NCI-H2196 treated with DMSO at 0.1 percent for 48 hours (cell line): ENCODE data around the gene LDLRAD4.

Experiments
- DNase-seq: peaks from one replicate; lab custom pipeline; 2025; ENCODE audit not compliant: unreplicated experiment; lab: John Stamatoyannopoulos, UW

The LDLRAD4 gene

GRCh38 chr18:13227910-13228309 is 9.3 kb downstream of the LDLRAD4 start:
- no peak for DNase-seq

GRCh38 chr18:13229001-13229671 is 10.6 kb downstream of the LDLRAD4 start:
- no peak for DNase-seq

GRCh38 chr18:13231151-13231550 is 12.6 kb downstream of the LDLRAD4 start:
- no peak for DNase-seq

DNA sequence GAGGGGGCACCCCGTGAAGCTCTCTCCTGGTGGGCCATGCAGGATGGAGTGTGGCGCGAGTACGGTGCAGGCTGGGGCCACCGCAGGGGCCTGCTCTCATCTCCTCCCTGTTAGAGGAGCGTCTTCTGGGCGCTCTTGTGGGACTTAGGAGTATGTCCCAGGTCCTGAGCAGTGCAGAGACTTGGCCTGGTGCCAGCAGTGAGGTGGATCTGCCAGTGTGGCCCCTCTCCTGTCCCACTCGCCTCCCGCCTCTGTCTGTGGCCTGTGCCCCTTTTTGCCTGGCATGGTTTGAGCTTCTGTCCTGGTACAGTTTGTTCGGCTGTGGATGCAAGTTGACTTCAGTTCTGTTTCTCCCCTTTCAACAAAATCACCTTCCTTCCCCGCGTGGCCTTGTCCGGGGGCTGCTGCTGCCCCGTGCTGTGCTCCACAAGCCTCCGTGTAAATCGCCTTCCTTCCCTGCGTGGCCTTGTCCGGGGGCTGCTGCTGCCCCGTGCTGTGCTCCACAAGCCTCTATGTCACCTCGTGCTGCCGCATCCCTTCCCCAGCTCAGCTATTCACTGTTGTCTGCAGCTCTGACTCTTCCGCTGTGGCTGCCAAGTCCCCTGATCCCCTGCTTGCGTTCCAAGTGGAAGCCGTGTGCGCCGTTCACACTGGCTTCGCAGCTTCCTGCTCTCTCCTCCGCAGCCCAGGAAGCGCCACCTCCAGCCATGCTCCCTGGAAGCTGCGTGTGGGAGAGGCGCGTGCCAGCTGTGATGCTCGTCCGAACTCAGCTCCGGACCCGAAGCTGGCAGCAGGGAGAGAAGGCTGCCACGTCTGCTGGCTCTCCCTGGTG is 13.7 kb downstream of the LDLRAD4 start:
- DNase-seq = no peak

DNA sequence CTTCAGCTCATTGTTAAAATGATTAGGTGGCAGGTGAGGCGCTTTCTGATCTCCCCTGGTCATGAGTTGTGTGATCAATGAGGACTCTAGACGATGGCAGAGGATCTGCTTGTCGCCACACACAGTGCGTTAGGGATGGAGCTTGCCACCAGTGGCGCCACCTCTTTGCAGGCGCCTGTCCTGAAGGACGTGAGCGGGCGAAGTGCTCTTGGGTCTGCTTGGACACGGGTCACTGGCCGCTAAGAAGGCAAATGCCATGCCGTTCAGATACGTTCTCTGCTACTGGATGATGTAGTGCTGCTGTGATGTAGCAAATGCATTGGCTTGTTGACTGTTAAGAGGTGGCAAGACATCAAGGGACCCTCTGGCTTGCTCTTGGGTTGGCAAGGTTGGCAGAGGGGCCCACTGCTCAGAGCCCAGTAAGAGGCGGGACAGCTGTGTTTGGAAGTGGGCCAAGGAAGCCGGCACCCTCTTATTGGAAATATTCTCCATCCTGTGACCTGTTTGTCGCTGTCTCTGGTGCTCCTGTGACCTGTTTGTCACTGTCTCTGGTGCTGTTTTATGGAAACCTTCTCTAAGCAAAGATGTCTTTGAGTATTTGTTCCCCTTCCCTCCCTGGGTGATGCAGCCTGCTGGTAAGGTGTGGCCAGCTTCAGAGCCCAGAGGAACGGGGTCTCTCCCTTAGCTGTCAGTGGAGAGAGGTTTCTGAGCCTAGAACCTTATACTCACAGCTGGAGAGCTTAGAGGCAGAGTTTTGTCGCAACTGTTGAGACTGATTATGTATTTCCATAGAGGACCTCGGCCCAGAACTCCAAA is 14.6 kb downstream of the LDLRAD4 start:
- DNase-seq = no peak

- DNase-seq = no peak
These were observed 15.5 kb downstream of the LDLRAD4 start for GRCh38 chr18:13233787-13234783.

DNA sequence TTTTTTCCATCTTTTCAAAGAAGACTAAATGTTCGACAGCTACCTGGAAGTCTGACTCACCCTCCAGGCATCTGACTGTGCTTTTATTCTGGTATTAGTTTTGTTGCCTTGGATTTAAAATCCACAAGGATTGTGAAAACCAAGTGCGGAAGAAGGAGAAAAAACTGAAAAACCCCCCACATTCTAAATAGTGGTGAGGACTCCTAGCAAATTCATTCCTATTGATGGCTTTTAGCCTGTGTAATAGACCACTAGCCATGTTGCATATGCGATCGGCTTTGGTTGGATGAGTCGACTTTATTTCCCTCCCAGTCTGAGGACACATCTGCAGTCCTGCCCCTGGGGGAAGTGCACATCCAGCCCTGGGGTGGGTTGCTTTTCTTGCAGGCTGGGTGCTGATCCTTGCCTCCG is 16.9 kb downstream of the LDLRAD4 start:
- no peak for DNase-seq

DNA sequence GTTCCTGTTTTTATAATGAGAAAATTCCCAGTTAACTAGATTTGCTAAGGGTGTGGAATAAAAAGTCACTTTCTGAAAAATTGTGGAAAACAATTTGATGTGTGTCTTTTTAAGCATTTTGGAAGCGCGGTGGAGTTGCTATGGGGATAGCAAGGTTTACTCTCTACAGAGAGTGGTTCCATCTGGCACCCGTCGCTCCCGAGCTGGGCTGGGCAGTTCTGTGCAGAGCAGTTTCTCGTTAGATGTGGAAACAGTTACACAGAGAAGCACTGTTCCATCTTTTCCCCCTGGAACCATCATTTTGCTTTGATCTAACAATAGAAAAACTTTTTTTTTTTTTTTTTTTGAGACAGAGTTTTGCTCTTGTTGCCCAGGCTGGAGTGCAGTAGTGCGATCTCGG is 17.4 kb downstream of the LDLRAD4 start:
- no peak for DNase-seq

GRCh38 chr18:13236411-13236810 is 17.9 kb downstream of the LDLRAD4 start:
- no peak for DNase-seq

GRCh38 chr18:13237073-13237472 is 18.5 kb downstream of the LDLRAD4 start:
- no peak for DNase-seq

DNA sequence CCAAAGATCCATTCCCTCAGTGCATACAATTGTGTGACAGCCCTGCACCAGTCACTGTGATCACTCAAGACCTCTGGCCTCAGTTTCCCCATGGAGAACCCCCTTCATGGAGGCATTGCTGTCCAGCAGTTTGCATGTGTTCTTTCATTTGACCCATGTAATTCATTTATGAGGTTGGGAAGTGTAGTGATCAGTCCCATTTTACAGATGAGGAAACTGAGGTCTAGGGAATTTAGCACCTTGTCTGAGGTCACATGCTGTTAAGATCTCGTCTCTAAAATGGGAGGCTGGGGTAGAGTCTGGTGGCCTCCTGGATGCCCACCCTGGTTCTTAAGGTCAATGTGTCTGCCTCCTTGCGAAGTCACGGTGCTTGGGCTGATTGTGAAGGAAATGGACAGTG is 19.1 kb downstream of the LDLRAD4 start:
- DNase-seq = no peak

- no peak for DNase-seq
These were observed 20.8 kb downstream of the LDLRAD4 start for GRCh38 chr18:13239171-13239956.

GRCh38 chr18:13240060-13240725 is 21.6 kb downstream of the LDLRAD4 start:
- DNase-seq = no peak

DNA sequence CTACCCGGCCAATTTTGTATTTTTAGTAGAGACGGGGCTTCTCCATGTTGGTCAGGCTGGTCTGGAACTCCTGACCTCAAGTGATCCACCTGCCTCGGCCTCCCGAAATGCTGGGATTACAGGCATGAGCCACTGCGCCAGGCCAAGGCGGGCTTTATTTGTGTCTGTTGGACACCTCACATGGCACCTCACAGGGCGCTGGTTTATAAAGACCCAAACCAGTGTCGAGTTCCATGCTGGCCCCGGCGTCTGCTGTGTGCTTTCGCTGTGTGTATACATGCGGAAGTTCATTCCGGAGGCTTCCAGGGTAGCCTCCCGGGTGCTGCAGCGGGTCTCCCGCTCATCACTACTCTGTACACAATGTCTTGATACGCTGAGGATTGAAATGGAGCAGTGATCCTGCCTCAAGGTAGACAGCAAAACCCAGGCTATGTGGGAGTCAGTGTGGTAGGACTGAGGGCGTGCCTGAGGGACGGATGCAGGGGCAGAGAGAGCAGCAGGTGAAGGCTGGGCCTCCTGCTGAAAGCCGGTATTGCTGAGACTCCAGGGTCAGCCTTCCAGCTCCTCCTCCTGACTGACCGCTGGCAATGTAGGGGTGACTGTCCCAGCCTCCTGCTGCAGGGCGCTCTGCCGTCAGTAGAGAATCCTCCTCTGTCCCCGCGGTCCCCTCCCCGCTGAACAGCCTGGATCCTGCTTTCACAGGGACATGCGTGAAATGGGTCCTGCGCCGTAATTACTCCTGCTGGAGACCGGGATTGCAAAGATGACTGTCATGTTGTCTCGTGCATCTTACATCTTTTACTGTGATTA is 22.7 kb downstream of the LDLRAD4 start:
- no peak for DNase-seq

- DNase-seq = no peak
These were observed 23.3 kb downstream of the LDLRAD4 start for GRCh38 chr18:13241893-13242175.

GRCh38 chr18:13242797-13243196 is 24.2 kb downstream of the LDLRAD4 start:
- no peak for DNase-seq

GRCh38 chr18:13243363-13243762 is 24.8 kb downstream of the LDLRAD4 start:
- no peak for DNase-seq

DNA sequence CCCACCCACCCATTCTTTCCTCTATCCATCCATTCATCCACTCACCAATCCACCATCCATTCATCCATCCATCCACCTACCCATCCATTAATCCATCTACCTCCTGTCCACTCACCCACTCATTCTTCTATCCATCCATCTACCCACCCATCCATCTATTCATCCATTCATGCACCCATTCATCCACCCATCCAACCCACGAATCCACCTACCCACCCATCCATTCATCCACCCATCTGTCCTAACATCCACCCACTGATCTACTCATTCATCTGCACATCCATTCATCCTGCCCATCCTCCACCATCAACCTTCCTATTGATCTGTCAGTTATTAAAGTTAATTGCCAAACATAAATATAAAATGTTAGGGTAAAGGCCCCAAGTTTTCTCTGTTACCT is 25.6 kb downstream of the LDLRAD4 start:
- DNase-seq = no peak
